ENCODE measurements around the gene CD151. TPM values are rescaled to one million over a fixed set of nuclear protein-coding genes. Genes with fewer than 3 reads are reported as not detected.
A peak's percentile ranks its signal among the peaks of the same experiment; 100 is the strongest.

CD151 gene
- total RNA-seq, 2 donors from 2014 or later: 371 to 396 TPM

GRCh38 chr11:830295-831117 is 2.2 kb upstream of the CD151 start:
- Histone ChIP-seq H3K9ac (ENCODE audit: low read depth in 2 of 2, low read length in 2 of 2) (peak overlapping the region; percentile 39 to 90), H3K36me3 (no peaks in the 10 kb centered on the region), H3K9me3 (no peaks in the 10 kb centered on the region), H3K27me3 (peaks cover 18% of the 10 kb centered on the region), H3K4me3 (peak overlapping the region; percentile 8), H3K27ac (no peak overlapping the region), H3K4me1 (peaks cover 35% of the 10 kb centered on the region)
- no peak for TF ChIP-seq CTCF (IDR thresholded peaks at IDR 0.05)
- DNase-seq: peak; percentile 90
- intact Hi-C loops (cut with DNase I): no loop called here

GRCh38 chr11:831118-831864 is 1.5 kb upstream of the CD151 start:
- no peak overlapping the region for H3K27ac ChIP-seq
- H3K4me1 ChIP-seq: peaks cover 31% of the 10 kb centered on the region
- no peak for DNase-seq
- no peak overlapping the region for H3K4me3 ChIP-seq
- H3K27me3 ChIP-seq: peaks cover 18% of the 10 kb centered on the region
- H3K9me3 ChIP-seq: no peaks in the 10 kb centered on the region
- intact Hi-C loops (cut with DNase I): no loop called here
- H3K9ac ChIP-seq (ENCODE audit: low read depth in 2 of 2, low read length in 2 of 2): peak overlapping the region in 1 of 2 donors; percentile 50
- H3K36me3 ChIP-seq: no peaks in the 10 kb centered on the region
- no peak for TF ChIP-seq CTCF (IDR thresholded peaks at IDR 0.05)

GRCh38 chr11:831961-832528 is 707 bp upstream of the CD151 start:
- peaks cover 31% of the 10 kb centered on the region for H3K4me1 ChIP-seq
- peaks cover 18% of the 10 kb centered on the region for H3K27me3 ChIP-seq

DNA sequence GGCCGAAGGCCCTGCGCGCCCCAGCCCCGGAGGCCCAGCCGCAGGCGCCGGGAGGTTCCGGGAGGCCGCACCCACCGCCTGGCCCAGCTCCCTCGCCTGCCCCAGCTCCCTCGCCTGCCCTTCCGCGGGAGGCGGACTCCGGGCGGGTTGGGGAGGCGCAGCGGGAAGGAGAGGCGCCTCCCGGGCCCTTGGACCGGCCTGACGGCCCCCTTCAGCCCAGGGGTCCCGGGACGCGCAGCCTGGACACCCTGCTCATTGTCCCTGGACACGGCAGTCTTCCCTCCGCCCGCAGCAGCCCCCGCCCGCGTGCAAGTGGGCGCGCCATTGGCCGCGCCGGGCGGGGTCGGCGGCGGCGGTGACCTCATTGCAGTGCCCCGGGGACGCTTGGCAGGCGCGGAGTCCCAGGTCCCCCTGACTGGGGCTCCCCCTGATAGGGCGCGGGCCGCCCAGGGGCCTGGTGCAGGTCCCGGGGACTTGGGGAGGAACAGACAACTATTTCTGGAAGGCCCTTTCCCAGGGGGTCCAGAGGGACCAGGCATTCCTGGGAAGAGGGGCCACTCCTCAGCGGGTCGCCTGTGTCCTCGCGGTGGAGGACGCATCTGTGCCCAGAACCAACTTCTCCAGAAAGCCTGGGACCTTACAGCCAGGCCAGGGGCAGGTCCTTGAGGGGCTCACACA is 501 bp downstream of the CD151 start:
- Histone ChIP-seq H3K27me3 (peaks cover 13% of the 10 kb centered on the region), H3K27ac (peak overlapping the region; percentile 89), H3K4me1 (peaks cover 30% of the 10 kb centered on the region), H3K9ac (ENCODE audit: low read depth in 2 of 2, low read length in 2 of 2) (peak overlapping the region; percentile 93), H3K36me3 (peaks cover 13% of the 10 kb centered on the region), H3K4me3 (peak overlapping the region; percentile 77), H3K9me3 (no peaks in the 10 kb centered on the region)
- peak; percentile 63 for DNase-seq
- TF ChIP-seq CTCF (IDR thresholded peaks at IDR 0.05): no peak
- intact Hi-C loops (cut with DNase I): no loop called here

More at GRCh38 chr11:831961-832528, 707 bp upstream of the CD151 start:
- Histone ChIP-seq H3K9me3 (no peaks in the 10 kb centered on the region), H3K27ac (peak overlapping the region; percentile 67), H3K9ac (ENCODE audit: low read depth in 2 of 2, low read length in 2 of 2) (peak overlapping the region; percentile 79 to 88), H3K36me3 (peaks cover 5% of the 10 kb centered on the region), H3K4me3 (peak overlapping the region; percentile 77)
- intact Hi-C loops (cut with DNase I): no loop called here
- no peak for DNase-seq
- no peak for TF ChIP-seq CTCF (IDR thresholded peaks at IDR 0.05)

DNA sequence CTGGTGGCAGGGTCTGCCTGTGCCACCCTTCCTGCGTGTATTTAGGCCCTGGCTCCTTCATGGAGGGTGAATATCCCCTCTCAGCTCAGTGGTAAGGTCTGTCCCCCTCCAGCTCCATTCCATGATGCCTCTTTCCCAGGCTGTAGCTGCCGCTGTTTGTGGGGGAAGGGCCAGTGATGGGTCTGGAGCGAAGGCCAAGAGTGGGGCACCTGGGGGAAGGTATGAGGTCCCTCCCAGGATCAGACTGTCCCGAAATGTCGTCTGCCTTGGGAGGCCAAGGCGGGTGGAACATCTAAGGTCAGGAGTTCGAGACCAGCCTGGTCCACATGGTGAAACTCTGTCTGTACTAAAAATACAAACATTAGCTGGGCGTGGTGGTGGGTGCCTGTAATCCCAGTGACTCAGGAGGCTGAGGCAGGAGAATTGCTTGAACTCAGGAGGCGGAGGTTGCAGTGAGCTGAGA is 1.1 kb downstream of the CD151 start:
- Histone ChIP-seq H3K27me3 (peaks cover 13% of the 10 kb centered on the region), H3K9ac (ENCODE audit: low read depth in 2 of 2, low read length in 2 of 2) (peak overlapping the region; percentile 93), H3K4me3 (peak overlapping the region; percentile 77), H3K36me3 (peaks cover 13% of the 10 kb centered on the region), H3K27ac (peak overlapping the region; percentile 89), H3K4me1 (peaks cover 35% of the 10 kb centered on the region), H3K9me3 (no peaks in the 10 kb centered on the region)
- peak; percentile 59 for DNase-seq
- no peak for TF ChIP-seq CTCF (IDR thresholded peaks at IDR 0.05)
- intact Hi-C loops (cut with DNase I): no loop called here
